ENCODE data around the gene SEMA3D.

The SEMA3D gene

GRCh38 chr7:85074016-85074415, 112.8 kb downstream of the SEMA3D start:
- DNase-seq = no peak

GRCh38 chr7:85070967-85071628, 115.8 kb downstream of the SEMA3D start:
- DNase-seq = no peak

- no peak for DNase-seq
Measured at GRCh38 chr7:85068799-85069198, 118.1 kb downstream of the SEMA3D start.

GRCh38 chr7:85067371-85067770, 119.5 kb downstream of the SEMA3D start:
- DNase-seq = no peak

DNA sequence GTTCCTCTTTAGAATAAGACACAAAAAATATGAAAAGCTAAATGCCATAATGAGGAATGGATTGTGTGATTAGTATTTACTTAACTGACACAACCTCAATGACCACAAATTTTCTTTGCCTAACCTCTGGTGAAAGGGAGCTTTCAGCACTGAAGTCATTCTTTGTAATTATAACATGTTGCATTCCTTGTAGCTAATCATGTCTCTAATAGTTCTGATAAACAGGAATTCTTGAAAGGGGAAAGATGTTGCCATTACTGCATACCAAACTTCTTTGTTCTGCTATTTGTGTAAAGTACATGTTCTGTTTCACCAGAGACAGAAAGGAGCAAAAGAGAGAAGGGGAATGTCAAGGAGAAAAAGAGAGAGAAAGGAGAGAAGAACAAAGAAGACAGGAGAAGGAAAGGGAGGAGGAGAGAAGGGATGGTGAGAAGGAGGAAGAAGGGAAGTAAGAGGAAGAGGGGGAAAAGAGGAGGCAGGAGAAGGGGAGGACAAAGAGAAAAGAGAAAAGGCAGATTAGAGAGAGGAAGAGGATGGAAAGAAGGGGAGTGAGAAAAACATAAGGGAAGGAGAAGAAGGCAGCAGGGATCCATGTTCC, 120.9 kb downstream of the SEMA3D start:
- DNase-seq = no peak

GRCh38 chr7:85065306-85065705, 121.5 kb downstream of the SEMA3D start:
- DNase-seq = no peak

- DNase-seq = no peak
Measured at GRCh38 chr7:85062651-85063050, 124.2 kb downstream of the SEMA3D start.

- DNase-seq = no peak
Measured at GRCh38 chr7:85061456-85061855, 125.4 kb downstream of the SEMA3D start.

DNA sequence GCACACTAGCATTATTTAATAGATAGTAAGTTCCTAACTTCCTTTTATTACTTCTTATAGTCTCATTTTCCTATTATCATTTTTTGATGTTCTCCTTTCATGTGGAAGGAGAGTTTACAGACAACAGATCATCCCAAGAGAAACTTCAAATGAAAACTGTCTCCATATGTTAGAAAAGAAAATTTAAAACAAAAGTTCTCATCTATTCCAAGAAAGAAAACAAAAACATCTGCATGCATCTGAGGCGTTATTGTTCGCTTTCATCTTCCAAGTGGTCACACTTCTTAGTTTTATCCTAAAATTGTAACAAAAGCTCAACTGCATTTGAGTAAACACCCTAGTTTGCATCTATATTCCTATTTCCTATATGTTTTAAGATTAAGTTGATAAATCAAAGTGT, 126.2 kb downstream of the SEMA3D start:
- DNase-seq = no peak

DNA sequence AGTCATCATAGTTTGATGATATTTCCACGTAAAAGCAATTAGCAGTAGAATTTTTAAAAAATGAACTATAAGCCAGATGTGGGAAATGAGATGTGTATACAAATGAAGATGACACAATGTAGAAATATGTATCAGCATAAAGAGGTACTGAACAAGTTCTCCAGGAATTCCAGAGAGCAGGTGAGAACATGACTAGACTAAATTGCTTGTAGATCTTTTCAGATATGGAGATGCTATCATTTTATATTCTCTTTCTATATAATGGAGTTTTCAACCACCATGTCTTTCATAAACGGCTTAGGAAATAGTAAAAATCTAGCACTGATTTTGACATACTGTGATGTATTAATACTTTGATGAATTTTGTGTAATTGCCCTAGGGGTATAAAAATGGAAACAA, 130.9 kb downstream of the SEMA3D start:
- DNase-seq = no peak

DNA sequence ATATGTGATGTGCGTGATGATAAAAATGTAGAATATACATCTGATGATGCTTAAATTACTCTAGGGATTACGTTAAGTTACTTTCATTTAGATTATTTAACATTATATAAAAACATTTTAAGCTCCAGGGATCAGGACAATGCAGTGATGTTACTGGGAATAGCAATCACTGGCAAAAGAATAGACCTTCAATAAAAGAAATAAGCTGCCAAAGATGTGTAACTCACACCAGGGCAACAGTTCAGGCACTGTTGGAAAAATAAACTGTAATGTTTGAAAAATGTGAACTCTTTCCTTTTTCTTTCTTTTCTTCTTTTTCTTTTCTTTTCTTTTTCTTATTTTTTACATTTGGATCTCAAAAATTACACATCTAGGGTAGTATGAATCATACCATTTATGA, 131.7 kb downstream of the SEMA3D start:
- no peak for DNase-seq

DNA sequence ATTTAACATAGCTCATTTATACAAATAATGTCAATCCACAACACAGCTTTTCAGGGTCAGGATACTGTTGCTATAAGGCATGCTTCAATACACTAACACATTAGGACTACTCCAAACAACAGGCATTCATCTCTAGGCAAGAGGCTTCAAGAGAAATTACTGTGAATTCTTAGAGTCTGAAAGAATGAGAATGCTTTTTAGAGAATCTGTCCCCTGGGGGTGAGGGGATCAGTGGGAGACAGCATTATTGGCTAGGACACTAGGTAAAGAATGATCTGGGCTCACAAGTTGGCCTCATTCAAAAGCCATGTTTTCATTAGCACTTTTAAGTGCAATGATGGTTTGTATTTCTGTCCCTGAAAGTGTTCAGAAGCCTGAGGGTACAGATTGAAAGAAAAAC, 132.6 kb downstream of the SEMA3D start:
- DNase-seq = no peak

- DNase-seq = no peak
Measured at GRCh38 chr7:85052894-85053293, 134.0 kb downstream of the SEMA3D start.

- no peak for DNase-seq
Measured at GRCh38 chr7:85052056-85052737, 134.7 kb downstream of the SEMA3D start.

- no peak for DNase-seq
Measured at GRCh38 chr7:85046534-85046933, 140.3 kb downstream of the SEMA3D start.

GRCh38 chr7:85041605-85042216, 145.1 kb downstream of the SEMA3D start:
- peak; percentile 61 for DNase-seq

DNA sequence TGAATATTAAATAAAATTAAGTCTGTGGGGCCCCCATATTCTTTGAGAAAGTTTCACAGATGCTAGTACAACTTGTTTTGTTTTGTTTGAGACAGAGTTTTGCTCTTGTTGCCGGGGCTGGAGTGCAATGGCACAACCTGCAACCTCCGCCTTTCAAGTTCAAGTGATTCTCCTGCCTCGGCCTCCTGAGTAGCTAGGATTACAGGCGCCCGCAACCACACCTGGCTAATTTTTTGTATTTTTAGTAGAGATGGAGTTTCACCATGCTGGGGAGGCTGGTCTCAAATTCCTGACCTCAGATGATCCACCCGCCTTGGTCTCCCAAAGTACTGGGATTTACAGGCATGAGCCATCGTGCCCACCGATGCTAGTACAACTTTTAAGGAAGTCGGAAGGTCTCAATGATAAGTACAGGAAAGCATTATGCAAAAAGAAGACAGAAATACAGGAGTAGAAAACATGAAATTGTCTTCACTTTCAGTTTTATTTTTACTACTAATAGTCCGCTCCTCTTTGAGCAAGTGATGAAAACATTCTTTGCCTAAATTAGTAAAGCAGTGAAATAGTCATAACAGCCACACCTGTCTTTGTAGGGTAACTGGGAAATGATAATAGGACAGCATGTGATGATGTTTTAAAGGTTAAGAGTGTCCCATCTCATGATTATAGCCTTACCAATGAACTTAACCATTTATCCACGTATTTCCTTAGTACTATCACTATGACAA, 147.5 kb downstream of the SEMA3D start:
- no peak for DNase-seq

GRCh38 chr7:85038466-85038865, 148.4 kb downstream of the SEMA3D start:
- no peak for DNase-seq

- no peak for DNase-seq
Measured at GRCh38 chr7:85033263-85033662, 153.6 kb downstream of the SEMA3D start.

GRCh38 chr7:85031475-85031874, 155.4 kb downstream of the SEMA3D start:
- no peak for DNase-seq

DNA sequence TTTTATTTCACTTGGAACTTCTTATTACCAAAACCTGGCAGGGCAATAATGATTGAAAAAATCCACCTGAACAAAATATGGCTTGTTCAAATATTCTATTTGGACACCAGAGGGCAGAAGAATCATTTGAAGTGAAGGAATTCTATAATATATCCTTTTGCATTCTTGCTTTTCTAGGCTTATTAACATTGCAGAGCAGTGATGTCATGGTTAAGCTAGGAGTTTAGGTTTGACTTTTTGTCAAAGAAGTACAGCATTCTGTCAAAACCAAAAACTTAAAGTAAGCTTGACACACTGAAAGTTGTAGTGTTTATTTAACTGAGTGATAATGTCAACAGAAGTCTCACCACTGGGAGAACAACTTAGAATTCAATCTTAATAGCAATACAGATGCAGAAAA, 156.0 kb downstream of the SEMA3D start:
- peak; percentile 21 for DNase-seq

DNA sequence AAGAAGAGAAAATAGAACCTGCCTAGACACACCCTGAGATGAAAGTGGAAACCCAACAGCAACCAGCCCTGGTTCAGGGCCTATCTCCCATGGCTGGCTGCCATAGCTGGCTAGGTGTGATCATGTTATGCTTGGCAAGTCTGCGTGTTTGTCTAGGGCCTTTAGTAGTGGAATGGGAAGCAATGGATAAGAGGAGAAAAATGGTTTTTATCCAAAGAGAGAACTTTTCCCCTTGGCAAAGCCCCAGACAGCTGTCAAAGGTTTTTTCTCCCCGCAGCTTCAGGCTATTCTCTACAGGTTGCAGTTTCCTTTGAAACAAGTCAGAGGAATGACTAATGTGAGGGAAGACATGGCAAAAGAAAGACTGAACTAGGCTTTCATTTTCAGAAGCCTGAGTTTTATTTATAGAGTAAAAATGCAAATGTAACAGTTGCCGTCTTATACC, 161.5 kb downstream of the SEMA3D start:
- DNase-seq = no peak

GRCh38 chr7:85023916-85024315, 162.9 kb downstream of the SEMA3D start:
- DNase-seq = no peak

Data from NCI-H1694 treated with DMSO at 0.1 percent for 48 hours (cell line).